ENCODE results near the gene RRP1.

RRP1 gene

DNA sequence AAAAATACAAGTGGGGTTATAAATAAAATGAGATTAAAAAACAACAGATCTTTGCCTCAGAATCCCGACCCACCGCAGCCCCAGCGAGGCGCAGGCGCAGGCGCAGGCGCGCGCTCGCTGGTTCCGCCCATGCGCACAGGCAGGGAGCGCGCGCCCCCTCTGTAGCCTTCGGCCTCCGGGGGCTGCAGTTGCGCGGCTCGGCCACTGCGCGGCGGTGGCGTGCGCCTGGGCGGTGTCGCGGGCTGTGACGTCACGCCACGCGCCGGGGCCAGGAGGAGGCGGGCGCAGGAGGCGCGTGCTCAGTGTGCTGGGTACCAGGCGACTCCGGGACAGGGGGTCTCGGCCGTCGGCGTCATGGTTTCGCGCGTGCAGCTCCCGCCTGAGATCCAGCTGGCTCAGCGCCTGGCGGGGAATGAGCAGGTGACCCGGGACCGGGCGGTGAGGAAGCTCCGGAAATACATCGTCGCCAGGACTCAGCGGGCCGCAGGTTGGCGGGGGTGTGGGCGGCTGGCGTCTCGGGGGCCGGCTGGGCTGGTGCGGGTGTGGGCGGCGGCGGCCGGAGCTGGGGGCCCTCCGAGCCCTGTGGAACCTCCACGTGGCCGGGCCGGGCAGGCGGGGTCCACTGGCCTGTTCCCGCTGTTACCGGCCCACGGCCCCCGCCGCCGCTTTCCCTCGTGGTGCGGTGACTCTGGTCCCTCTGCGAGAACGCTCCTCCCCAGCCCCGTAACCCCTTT lies at the start of gene RRP1:
Gene RRP1, plus strand, starts transcription at position 302 of the 734 bp plus-strand sequence. Its CDS starts 53 bp downstream, at position 355.
- Histone ChIP-seq H3K27ac (ENCODE audit: low read length) (peak within 1 kb of the TSS; percentile 31), H3K9me3 (ENCODE audit: control insufficient read depth in 1 of 2, low read length in 2 of 2) (no peaks in the 10 kb centered on the region), H3K27me3 (ENCODE audit: low read depth, low read length) (no peaks in the 10 kb centered on the region), H3K4me1 (ENCODE audit: control insufficient read depth in 1 of 2, insufficient read depth in 2 of 2, low read length in 2 of 2) (peaks cover 3 to 16% of the 10 kb centered on the region in 2 donors), H3K36me3 (ENCODE audit: control insufficient read depth in 1 of 2, insufficient read depth in 2 of 2, low read length in 2 of 2) (peaks cover 21 to 30% of the 10 kb centered on the region in 2 donors), H3K4me3 (ENCODE audit: low read depth in 1 of 2, low read length in 2 of 2) (peak within 1 kb of the TSS; percentile 84 to 91)

DNA sequence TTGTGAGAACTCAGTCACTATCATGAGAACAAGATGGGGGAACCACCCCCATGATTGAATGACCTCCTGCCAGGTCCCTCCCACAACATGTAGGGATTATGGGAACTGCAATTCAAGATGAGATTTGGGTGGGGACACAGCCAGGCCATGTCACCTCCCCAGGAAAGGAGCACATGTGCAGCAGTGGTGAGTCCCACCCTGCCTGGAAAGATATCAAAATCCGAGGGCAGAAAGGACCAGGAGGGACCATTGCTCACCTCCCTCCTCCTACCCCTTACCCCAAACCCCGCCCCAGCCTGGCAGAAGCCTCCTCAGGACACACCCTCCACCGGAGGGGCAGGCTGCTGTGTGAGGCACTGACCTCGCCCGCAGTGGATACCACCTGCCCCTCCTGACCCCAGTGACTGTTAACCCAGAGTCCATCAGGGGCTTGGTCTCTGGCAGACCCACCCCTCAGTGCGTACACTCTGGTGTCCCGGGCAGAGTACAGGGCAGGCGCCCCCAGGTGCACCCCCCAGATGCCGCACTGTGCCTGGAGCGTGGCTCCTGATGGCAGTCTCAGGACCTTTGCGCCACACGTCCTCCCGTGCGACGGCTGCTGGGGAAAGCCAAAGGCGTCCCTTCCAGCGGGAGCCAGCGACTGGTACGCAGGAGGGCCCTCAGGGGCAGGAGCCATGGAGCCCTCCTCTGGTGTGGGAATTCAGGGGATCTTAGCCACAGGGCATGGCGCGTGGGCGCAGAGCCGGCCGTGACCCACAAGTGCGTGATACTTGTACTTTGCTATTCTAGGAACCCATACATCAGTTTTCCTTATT lies 49.5 kb upstream of the RRP1 start:
- no peak overlapping the region for H3K4me3 ChIP-seq (ENCODE audit: low read depth in 1 of 2, low read length in 2 of 2)
- H3K36me3 ChIP-seq (ENCODE audit: control insufficient read depth in 1 of 2, insufficient read depth in 2 of 2, low read length in 2 of 2), result peaks cover 12 to 16% of the 10 kb centered on the region in 2 donors
- no peak overlapping the region for H3K27ac ChIP-seq (ENCODE audit: low read length)
- no peaks in the 10 kb centered on the region for H3K9me3 ChIP-seq (ENCODE audit: control insufficient read depth in 1 of 2, low read length in 2 of 2)
- H3K4me1 ChIP-seq (ENCODE audit: control insufficient read depth in 1 of 2, insufficient read depth in 2 of 2, low read length in 2 of 2), result peaks cover 0 to 8% of the 10 kb centered on the region in 2 donors
- no peaks in the 10 kb centered on the region for H3K27me3 ChIP-seq (ENCODE audit: low read depth, low read length)

DNA sequence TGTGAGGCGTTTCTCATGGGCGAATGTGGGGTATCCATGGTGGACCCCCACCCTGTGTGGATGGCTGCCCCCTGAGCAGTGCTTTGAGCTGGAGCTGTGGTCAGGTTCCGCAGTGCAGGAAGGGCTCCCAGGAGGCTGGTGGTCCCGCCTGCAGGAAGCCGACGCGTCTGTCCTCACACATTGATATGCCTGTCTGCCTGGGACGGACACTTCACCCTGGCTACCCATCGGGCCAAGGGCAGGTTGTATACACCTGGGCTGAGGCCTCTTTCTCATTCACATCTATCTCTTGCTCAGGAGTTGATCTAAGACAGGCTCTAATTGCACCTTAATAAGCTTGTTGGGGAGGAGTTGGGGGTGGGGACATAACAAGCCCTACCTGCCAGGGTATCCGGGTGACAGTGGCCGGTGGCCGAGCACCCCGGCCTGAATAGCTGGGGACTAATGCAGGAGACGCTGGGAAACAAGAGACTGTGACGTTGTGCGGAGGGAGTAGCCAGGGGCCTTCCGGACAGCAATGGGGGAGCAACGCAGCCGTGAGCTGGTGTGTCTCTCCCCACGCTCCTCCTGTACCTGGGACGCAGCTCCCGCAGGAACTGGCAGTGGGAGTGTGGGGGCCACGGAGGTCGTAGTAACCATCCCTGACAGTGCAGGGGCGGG lies 48.8 kb upstream of the RRP1 start:
- peaks cover 12 to 16% of the 10 kb centered on the region in 2 donors for H3K36me3 ChIP-seq (ENCODE audit: control insufficient read depth in 1 of 2, insufficient read depth in 2 of 2, low read length in 2 of 2)

GRCh38 chr21:43741423-43742096 lies 47.8 kb upstream of the RRP1 start:
- Histone ChIP-seq H3K4me3 (ENCODE audit: low read depth in 1 of 2, low read length in 2 of 2) (no peak overlapping the region), H3K9me3 (ENCODE audit: control insufficient read depth in 1 of 2, low read length in 2 of 2) (no peaks in the 10 kb centered on the region), H3K27me3 (ENCODE audit: low read depth, low read length) (no peaks in the 10 kb centered on the region), H3K4me1 (ENCODE audit: control insufficient read depth in 1 of 2, insufficient read depth in 2 of 2, low read length in 2 of 2) (no peaks in the 10 kb centered on the region), H3K36me3 (ENCODE audit: control insufficient read depth in 1 of 2, insufficient read depth in 2 of 2, low read length in 2 of 2) (peaks cover 17 to 25% of the 10 kb centered on the region in 2 donors), H3K27ac (ENCODE audit: low read length) (no peak overlapping the region)

More for the DNA sequence above, 48.8 kb upstream of the RRP1 start:
- H3K4me3 ChIP-seq (ENCODE audit: low read depth in 1 of 2, low read length in 2 of 2), result no peak overlapping the region
- H3K4me1 ChIP-seq (ENCODE audit: control insufficient read depth in 1 of 2, insufficient read depth in 2 of 2, low read length in 2 of 2), result no peaks in the 10 kb centered on the region
- no peaks in the 10 kb centered on the region for H3K9me3 ChIP-seq (ENCODE audit: control insufficient read depth in 1 of 2, low read length in 2 of 2)
- no peak overlapping the region for H3K27ac ChIP-seq (ENCODE audit: low read length)
- H3K27me3 ChIP-seq (ENCODE audit: low read depth, low read length), result no peaks in the 10 kb centered on the region

- Histone ChIP-seq H3K36me3 (ENCODE audit: control insufficient read depth in 1 of 2, insufficient read depth in 2 of 2, low read length in 2 of 2) (peaks cover 20 to 48% of the 10 kb centered on the region in 2 donors), H3K4me3 (ENCODE audit: low read depth in 1 of 2, low read length in 2 of 2) (no peak overlapping the region), H3K9me3 (ENCODE audit: control insufficient read depth in 1 of 2, low read length in 2 of 2) (no peaks in the 10 kb centered on the region), H3K27ac (ENCODE audit: low read length) (no peak overlapping the region), H3K27me3 (ENCODE audit: low read depth, low read length) (no peaks in the 10 kb centered on the region), H3K4me1 (ENCODE audit: control insufficient read depth in 1 of 2, insufficient read depth in 2 of 2, low read length in 2 of 2) (no peaks in the 10 kb centered on the region)
Measured at GRCh38 chr21:43743947-43744346, 45.4 kb upstream of the RRP1 start.

DNA sequence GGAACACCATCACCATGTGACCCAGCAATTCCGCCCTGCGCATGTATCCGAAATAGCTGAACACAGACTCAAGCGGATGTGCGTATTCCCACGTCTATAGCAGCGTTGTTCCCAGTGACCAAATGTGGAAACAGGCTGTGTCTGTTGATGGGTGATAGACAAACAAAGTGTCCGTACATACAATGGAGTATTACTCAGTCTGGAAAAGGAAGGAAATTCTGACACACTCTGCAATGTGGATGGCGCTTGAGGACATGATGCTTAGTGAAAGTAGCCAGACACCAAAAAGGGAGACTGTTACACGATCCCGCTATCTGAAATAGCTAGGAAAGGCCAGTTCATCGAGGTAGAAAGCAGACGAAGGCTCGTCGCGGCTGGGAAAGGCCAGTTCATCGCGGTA lies 44.7 kb upstream of the RRP1 start:
- H3K4me3 ChIP-seq (ENCODE audit: low read depth in 1 of 2, low read length in 2 of 2), result no peak overlapping the region
- no peak overlapping the region for H3K27ac ChIP-seq (ENCODE audit: low read length)
- no peaks in the 10 kb centered on the region for H3K4me1 ChIP-seq (ENCODE audit: control insufficient read depth in 1 of 2, insufficient read depth in 2 of 2, low read length in 2 of 2)
- no peaks in the 10 kb centered on the region for H3K9me3 ChIP-seq (ENCODE audit: control insufficient read depth in 1 of 2, low read length in 2 of 2)
- H3K27me3 ChIP-seq (ENCODE audit: low read depth, low read length), result no peaks in the 10 kb centered on the region
- H3K36me3 ChIP-seq (ENCODE audit: control insufficient read depth in 1 of 2, insufficient read depth in 2 of 2, low read length in 2 of 2), result peaks cover 20 to 55% of the 10 kb centered on the region in 2 donors

DNA sequence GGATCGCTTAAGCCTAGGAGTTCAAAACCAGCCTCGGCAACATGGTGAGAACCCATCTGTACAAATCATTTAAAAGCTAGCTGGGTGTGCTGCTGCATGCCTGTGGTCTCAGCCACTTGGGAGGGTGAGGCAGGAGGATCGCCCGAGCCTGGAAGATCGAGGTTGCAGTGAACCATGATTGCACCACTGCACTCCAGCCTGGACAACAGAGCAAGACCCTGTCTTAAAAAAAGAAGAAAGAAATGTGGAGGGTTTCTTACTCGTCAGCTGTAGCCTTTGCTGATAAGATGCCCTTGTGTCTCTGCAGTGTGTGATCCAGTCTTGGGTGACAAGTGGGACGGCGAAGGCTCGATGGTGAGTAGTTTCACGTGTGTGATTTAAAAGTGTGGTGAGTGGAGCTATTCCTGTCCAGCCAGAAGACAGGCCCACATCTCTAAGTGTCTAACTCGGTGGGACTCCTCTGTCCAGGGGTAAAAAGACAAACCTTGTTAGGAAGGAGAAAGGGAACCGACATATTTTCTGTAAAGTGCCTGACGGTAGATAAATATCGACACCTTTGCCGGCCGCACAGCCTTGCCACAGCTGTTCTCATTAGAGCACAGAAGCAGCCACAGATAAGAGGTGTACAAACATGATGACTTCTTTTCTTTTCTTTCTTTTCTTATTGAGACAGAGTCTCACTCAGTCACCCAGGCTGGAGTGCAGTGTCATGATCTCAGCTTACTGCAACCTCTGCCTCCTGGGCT lies 43.4 kb upstream of the RRP1 start:
- Histone ChIP-seq H3K27me3 (ENCODE audit: low read depth, low read length) (no peaks in the 10 kb centered on the region), H3K36me3 (ENCODE audit: control insufficient read depth in 1 of 2, insufficient read depth in 2 of 2, low read length in 2 of 2) (peaks cover 27 to 63% of the 10 kb centered on the region in 2 donors), H3K9me3 (ENCODE audit: control insufficient read depth in 1 of 2, low read length in 2 of 2) (no peaks in the 10 kb centered on the region), H3K27ac (ENCODE audit: low read length) (no peak overlapping the region), H3K4me1 (ENCODE audit: control insufficient read depth in 1 of 2, insufficient read depth in 2 of 2, low read length in 2 of 2) (no peaks in the 10 kb centered on the region), H3K4me3 (ENCODE audit: low read depth in 1 of 2, low read length in 2 of 2) (no peak overlapping the region)

DNA sequence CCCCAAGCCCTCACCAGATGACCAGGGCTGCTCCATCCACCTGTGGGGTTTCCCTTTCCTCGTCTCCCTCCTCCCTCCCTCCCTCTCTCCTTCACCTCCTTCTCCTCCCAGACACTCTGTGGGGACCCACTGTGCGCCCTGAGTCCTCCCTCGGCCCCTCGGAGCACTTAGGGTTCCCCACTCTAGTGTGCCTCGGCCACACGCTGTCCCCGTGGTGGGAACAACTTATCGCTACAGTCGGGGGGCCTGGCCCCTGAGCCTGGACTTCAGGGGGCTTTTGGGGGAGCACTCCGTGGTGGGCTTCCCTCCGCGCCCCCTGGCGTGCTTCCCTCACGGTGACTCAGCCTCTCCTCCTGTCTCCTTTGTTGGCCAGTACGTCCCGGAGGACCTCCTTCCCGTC lies 40.8 kb upstream of the RRP1 start:
- Histone ChIP-seq H3K27me3 (ENCODE audit: low read depth, low read length) (no peaks in the 10 kb centered on the region), H3K36me3 (ENCODE audit: control insufficient read depth in 1 of 2, insufficient read depth in 2 of 2, low read length in 2 of 2) (peaks cover 32 to 84% of the 10 kb centered on the region in 2 donors), H3K27ac (ENCODE audit: low read length) (no peak overlapping the region), H3K4me1 (ENCODE audit: control insufficient read depth in 1 of 2, insufficient read depth in 2 of 2, low read length in 2 of 2) (no peaks in the 10 kb centered on the region), H3K4me3 (ENCODE audit: low read depth in 1 of 2, low read length in 2 of 2) (no peak overlapping the region), H3K9me3 (ENCODE audit: control insufficient read depth in 1 of 2, low read length in 2 of 2) (no peaks in the 10 kb centered on the region)

GRCh38 chr21:43749651-43750262 lies 39.6 kb upstream of the RRP1 start:
- no peaks in the 10 kb centered on the region for H3K27me3 ChIP-seq (ENCODE audit: low read depth, low read length)
- no peaks in the 10 kb centered on the region for H3K9me3 ChIP-seq (ENCODE audit: control insufficient read depth in 1 of 2, low read length in 2 of 2)
- no peaks in the 10 kb centered on the region for H3K4me1 ChIP-seq (ENCODE audit: control insufficient read depth in 1 of 2, insufficient read depth in 2 of 2, low read length in 2 of 2)
- H3K27ac ChIP-seq (ENCODE audit: low read length), result no peak overlapping the region
- peaks cover 35 to 83% of the 10 kb centered on the region in 2 donors for H3K36me3 ChIP-seq (ENCODE audit: control insufficient read depth in 1 of 2, insufficient read depth in 2 of 2, low read length in 2 of 2)
- no peak overlapping the region for H3K4me3 ChIP-seq (ENCODE audit: low read depth in 1 of 2, low read length in 2 of 2)

- peaks cover 34 to 88% of the 10 kb centered on the region in 2 donors for H3K36me3 ChIP-seq (ENCODE audit: control insufficient read depth in 1 of 2, insufficient read depth in 2 of 2, low read length in 2 of 2)
- H3K9me3 ChIP-seq (ENCODE audit: control insufficient read depth in 1 of 2, low read length in 2 of 2), result no peaks in the 10 kb centered on the region
- H3K27ac ChIP-seq (ENCODE audit: low read length), result no peak overlapping the region
- H3K4me3 ChIP-seq (ENCODE audit: low read depth in 1 of 2, low read length in 2 of 2), result no peak overlapping the region
- H3K4me1 ChIP-seq (ENCODE audit: control insufficient read depth in 1 of 2, insufficient read depth in 2 of 2, low read length in 2 of 2), result no peaks in the 10 kb centered on the region
- no peaks in the 10 kb centered on the region for H3K27me3 ChIP-seq (ENCODE audit: low read depth, low read length)
Measured at GRCh38 chr21:43750339-43751033, 38.9 kb upstream of the RRP1 start.

All from muscle layer of duodenum (tissue), 2 donors.